Prostate gland (tissue), 2 donors: Measurements from ENCODE around the gene TNKS1BP1. TPM values are rescaled to one million over a fixed set of nuclear protein-coding genes. Genes with fewer than 3 reads are reported as not detected.

ENCODE experiments used
- DNase-seq: peaks from one replicate; pipeline ENCODE4 v3.0.0-alpha.2; 2019; ENCODE audit warnings: low spot score
- H3K27ac ChIP-seq, 2 donors: fragments of 200-600 bp; sonication (generic); 2 replicates each; pipeline ENCODE4 v1.5.1; 2017 to 2019
- H3K27me3 ChIP-seq: fragments of 200-600 bp; sonication (generic); replicated peaks from 2 replicates; pipeline ENCODE4 v1.5.1; 2019; ENCODE audit not compliant: insufficient read depth
- H3K36me3 ChIP-seq, 2 donors: fragments of 200-600 bp; sonication (generic); 1 replicate in 1 of 2; 2 replicates in 1 of 2; pipeline versions ENCODE4 v1.5.1 to v1.8.1; 2017 to 2019
- H3K4me1 ChIP-seq: fragments of 200-600 bp; sonication (generic); replicated peaks from 2 replicates; pipeline ENCODE4 v1.5.1; 2019
- H3K4me3 ChIP-seq, 2 donors: fragments of 200-600 bp; sonication (generic); 2 replicates each; pipeline ENCODE4 v1.5.1; 2017 to 2019
- H3K9me3 ChIP-seq: fragments of 200-600 bp; sonication (generic); 2 replicates; pipeline ENCODE4 v1.5.1; 2017
- POLR2A ChIP-seq: fragments of 450-650 bp; IDR thresholded peaks from one replicate; pipeline ENCODE4 v1.6.1; 2016; ENCODE audit warnings: antibody characterized with exemption, mild to moderate bottlenecking
- POLR2AphosphoS5 ChIP-seq: sonication (generic); formaldehyde crosslinking; IDR thresholded peaks from one replicate; pipeline ENCODE4 v1.6.1; 2017; ENCODE audit warnings: antibody characterized with exemption
- WGBS: methylation state at CpG from one replicate; pipeline ENCODE4 v1.1.5; 2018; 5-methylcytosine and 5-hydroxymethylcytosine counted together
- intact Hi-C: fragments of 100-400 bp; cut with DNase I; formaldehyde crosslinking; loops from one replicate; pipeline ENCODE4 v1.14.2; 2022
- total RNA-seq, 2 donors: library from RNA; depleted of rRNA; stranded (reverse); fragments of >200 nt; gene quantifications; one replicate each; pipeline ENCODE4 v1.1.0, GENCODE V29; 2016
- TF ChIP-seq, protein P1 (sequence below), 4 experiments: fragments of 200-600 bp in 2 of 4; fragments of 450-650 bp in 2 of 4; sonication (generic) in 2 of 4; IDR thresholded peaks; 1 replicate in 3 of 4; 2 replicates in 1 of 4; pipeline ENCODE4 v1.5.1; 2016 to 2019; ENCODE audit warnings: antibody characterized with exemption in 4 of 4, mild to moderate bottlenecking in 2 of 4, moderate library complexity in 2 of 4

The TNKS1BP1 gene
- total RNA-seq, 2 donors from 2014 or later = 140 to 158 TPM

DNA sequence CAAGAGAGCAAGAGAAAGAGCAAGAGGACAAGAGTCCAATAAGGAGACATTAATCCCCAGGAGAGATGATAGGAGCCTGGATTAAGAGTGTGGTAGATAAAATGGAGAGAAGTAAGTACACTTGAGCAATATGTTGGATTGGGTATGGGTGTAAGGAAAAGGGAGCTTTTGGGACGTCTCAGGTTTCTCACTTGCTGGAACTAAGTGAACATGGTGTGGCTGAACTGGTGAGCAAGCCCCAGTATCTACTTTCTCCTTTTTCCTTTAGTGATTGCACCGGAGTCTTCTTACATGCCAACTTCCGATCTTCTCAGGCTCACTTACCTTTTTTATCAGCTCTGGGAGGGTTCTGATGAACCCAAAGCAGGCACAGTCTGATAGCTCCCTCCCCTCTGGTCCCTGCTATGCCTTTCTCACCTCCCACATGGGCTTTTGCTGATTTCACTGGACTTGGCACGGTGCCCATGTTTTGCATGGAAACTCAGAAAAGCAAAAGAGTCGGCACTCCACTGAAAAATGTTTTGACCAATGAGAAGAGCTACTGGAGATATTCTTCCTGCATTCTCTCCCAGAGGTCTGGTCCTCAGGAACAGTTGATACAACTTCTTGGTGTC is 73.2 kb downstream of the TNKS1BP1 start:
- Histone ChIP-seq H3K4me1 (no peaks in the 10 kb centered on the region), H3K27ac (no peak overlapping the region), H3K27me3 (no peaks in the 10 kb centered on the region), H3K36me3 (no peaks in the 10 kb centered on the region), H3K4me3 (no peak overlapping the region), H3K9me3 (no peaks in the 10 kb centered on the region)
- TF ChIP-seq POLR2AphosphoS5 (no peak), POLR2A (no peak)
- TF ChIP-seq, protein P1, sequence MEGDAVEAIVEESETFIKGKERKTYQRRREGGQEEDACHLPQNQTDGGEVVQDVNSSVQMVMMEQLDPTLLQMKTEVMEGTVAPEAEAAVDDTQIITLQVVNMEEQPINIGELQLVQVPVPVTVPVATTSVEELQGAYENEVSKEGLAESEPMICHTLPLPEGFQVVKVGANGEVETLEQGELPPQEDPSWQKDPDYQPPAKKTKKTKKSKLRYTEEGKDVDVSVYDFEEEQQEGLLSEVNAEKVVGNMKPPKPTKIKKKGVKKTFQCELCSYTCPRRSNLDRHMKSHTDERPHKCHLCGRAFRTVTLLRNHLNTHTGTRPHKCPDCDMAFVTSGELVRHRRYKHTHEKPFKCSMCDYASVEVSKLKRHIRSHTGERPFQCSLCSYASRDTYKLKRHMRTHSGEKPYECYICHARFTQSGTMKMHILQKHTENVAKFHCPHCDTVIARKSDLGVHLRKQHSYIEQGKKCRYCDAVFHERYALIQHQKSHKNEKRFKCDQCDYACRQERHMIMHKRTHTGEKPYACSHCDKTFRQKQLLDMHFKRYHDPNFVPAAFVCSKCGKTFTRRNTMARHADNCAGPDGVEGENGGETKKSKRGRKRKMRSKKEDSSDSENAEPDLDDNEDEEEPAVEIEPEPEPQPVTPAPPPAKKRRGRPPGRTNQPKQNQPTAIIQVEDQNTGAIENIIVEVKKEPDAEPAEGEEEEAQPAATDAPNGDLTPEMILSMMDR (IDR thresholded peaks at IDR 0.05) = no peak
- intact Hi-C loops = no loop called here
- no peak for DNase-seq
- WGBS = 39% methylated on average over 5 of the region's 5 CpGs

DNA sequence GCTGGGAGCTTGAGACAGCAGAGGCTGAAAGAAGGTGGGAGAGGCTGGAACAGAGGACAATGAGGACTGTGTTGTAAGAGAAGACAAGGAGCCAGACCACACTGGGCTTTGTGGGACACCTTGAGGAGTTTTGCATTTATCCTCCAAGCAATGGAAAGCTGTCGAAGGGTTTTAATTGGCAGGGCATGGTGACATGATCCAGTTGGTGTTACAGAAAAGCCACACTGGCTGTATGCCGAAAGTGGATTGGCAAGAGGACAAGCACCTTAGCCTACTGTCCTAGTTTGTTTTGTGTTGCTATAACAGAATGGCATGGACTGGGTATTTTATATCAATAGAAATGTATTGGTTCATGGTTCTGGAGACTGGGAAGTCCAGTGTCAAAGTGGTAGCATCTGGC is 73.7 kb downstream of the TNKS1BP1 start:
- Histone ChIP-seq H3K27ac (no peak overlapping the region), H3K4me3 (no peak overlapping the region), H3K4me1 (no peaks in the 10 kb centered on the region), H3K27me3 (no peaks in the 10 kb centered on the region), H3K36me3 (no peaks in the 10 kb centered on the region), H3K9me3 (no peaks in the 10 kb centered on the region)
- TF ChIP-seq POLR2A (no peak), POLR2AphosphoS5 (no peak)
- TF ChIP-seq, protein P1 (IDR thresholded peaks at IDR 0.05) = no peak
- no peak for DNase-seq
- WGBS = 78% methylated on average over 2 of the region's 2 CpGs
- intact Hi-C loops = no loop called here

Other genes with a start within 250 kb of the TNKS1BP1 start
- under 1 TPM in 1 of 2 donors, not detected in 1; 0.23 TPM for gene LRRC55, start 143.0 kb downstream of the TNKS1BP1 start, total RNA-seq
- gene APLNR, start 87.7 kb downstream of the TNKS1BP1 start, total RNA-seq = 1 to 10 TPM in 1 of 2 donors, not detected in 1; 1.7 TPM
- gene SSRP1, start 10.9 kb upstream of the TNKS1BP1 start, total RNA-seq = 10 to 100 TPM; 82.6 to 85.4 TPM
- gene P2RX3, start 13.4 kb upstream of the TNKS1BP1 start, total RNA-seq = under 1 TPM in 1 of 2 donors, not detected in 1; 0.40 TPM
- not detected for gene PRG3, start 56.2 kb upstream of the TNKS1BP1 start, total RNA-seq
- under 1 TPM in 1 of 2 donors, not detected in 1; 0.36 TPM for gene PRG2, start 65.7 kb upstream of the TNKS1BP1 start, total RNA-seq
- gene SLC43A3, start 102.2 kb upstream of the TNKS1BP1 start, total RNA-seq = 10 to 100 TPM; 23.3 to 39.8 TPM
- gene RTN4RL2, start 135.6 kb upstream of the TNKS1BP1 start, total RNA-seq = 1 to 10 TPM in 1 of 2 donors, under 1 TPM in 1; 0.51 to 2.0 TPM
- 10 to 100 TPM; 18.2 to 20.9 TPM for gene SLC43A1, start 190.8 kb upstream of the TNKS1BP1 start, total RNA-seq
- 10 to 100 TPM; 35.2 to 44.3 TPM for gene TIMM10, start 205.8 kb upstream of the TNKS1BP1 start, total RNA-seq
- gene SMTNL1, start 212.6 kb upstream of the TNKS1BP1 start, total RNA-seq = 1 to 10 TPM in 1 of 2 donors, not detected in 1; 1.4 TPM
- gene UBE2L6, start 242.7 kb upstream of the TNKS1BP1 start, total RNA-seq = 10 to 100 TPM; 42.3 to 44.6 TPM